Testis (tissue), 3 donors: ENCODE data around the gene TEX54. TPM values are rescaled to one million over a fixed set of nuclear protein-coding genes. Genes with fewer than 3 reads are reported as not detected.
A peak's percentile ranks its signal among the peaks of the same experiment; 100 is the strongest.

ENCODE experiments used
- DNase-seq: peaks from one replicate; pipeline ENCODE4 v3.0.0-alpha.2; 2019
- H3K27ac ChIP-seq, 2 donors: fragments of 200-600 bp; sonication (generic); one replicate each; pipeline ENCODE4 v1.5.1; 2019
- H3K27me3 ChIP-seq: fragments of 200-600 bp; sonication (generic); one replicate; pipeline ENCODE4 v1.5.1; 2019
- H3K36me3 ChIP-seq: fragments of 200-600 bp; sonication (generic); one replicate; pipeline ENCODE4 v1.5.1; 2017; ENCODE audit warnings: low read depth; ENCODE audit errors: missing control alignments
- H3K4me1 ChIP-seq: fragments of 200-600 bp; sonication (generic); one replicate; pipeline ENCODE4 v1.5.1; 2019
- H3K4me3 ChIP-seq, 2 donors: fragments of 200-600 bp; sonication (generic); one replicate each; pipeline ENCODE4 v1.5.1; 2017 to 2019
- H3K9me3 ChIP-seq: fragments of 200-600 bp; sonication (generic); one replicate; pipeline ENCODE4 v1.5.1; 2017
- POLR2A ChIP-seq: fragments of 450-650 bp; IDR thresholded peaks from one replicate; pipeline ENCODE4 v1.6.1; 2017; ENCODE audit warnings: antibody characterized with exemption, mild to moderate bottlenecking, moderate library complexity
- WGBS, 2 donors: methylation state at CpG; one replicate each; pipeline ENCODE4 v1.1.5; 2018; 5-methylcytosine and 5-hydroxymethylcytosine counted together
- intact Hi-C: fragments of 100-400 bp; cut with DNase I; formaldehyde crosslinking; loops from one replicate; pipeline ENCODE4 v1.15.1; 2023; ENCODE audit warnings: low total_unique reads
- polyA plus RNA-seq: library from polyadenylated mRNA; stranded (reverse); fragments of 350-450 nt; fragmentation: Illumina TruSeq; extraction: RNeasy Lipid Tissue Mini Kit (QIAGEN cat#74804); gene quantifications from one replicate; pipeline ENCODE4 v1.2.3, GENCODE V29; 2014; ENCODE audit warnings: low read depth, low replicate concordance; ENCODE audit not compliant: insufficient read depth
- total RNA-seq, 2 donors: library from RNA; depleted of rRNA; stranded (reverse); fragments of >200 nt; gene quantifications; one replicate each; pipeline ENCODE4 v1.2.3, GENCODE V29; 2016
- TF ChIP-seq, protein P1 (sequence below), 3 experiments: fragments of 450-650 bp in 2 of 3; fragments of 200-600 bp in 1 of 3; sonication (generic) in 1 of 3; IDR thresholded peaks; one replicate each; pipeline ENCODE4 v1.5.1; 2016 to 2019; ENCODE audit warnings: antibody characterized with exemption in 3 of 3, mild to moderate bottlenecking in 2 of 3, moderate library complexity in 1 of 3

TEX54 gene
- total and polyA plus RNA-seq, 3 donors from 2014 or later, result 18.4 to 40.7 (median 38.1) TPM

DNA sequence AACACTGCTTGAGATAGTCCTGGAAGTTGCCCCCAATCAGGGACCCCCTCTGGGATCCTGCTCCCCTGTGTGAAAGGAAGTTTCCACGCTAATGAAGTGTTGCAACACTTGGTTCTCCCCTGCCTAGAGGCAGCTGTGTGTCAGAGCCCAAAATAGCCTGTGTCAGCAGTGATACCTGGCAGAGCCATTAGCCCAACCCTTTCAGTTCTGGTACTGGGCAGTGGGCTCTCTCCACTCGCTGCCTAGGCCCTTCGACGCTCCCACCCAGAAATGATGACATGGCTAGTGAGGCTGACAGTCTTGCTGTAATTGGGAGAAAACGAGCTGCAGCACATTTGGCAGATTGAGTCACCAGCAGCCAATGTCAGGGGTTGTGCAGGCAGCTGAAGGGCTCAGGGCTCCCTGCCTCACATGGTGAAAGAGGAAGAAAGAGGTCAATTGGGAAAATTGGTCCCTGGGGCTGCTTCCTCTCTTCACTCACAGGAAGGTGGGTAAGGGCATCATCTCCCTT, 26.0 kb downstream of the TEX54 start:
- H3K27me3 ChIP-seq, result no peaks in the 10 kb centered on the region
- no peaks in the 10 kb centered on the region for H3K9me3 ChIP-seq
- DNase-seq, result no peak
- H3K27ac ChIP-seq, result no peak overlapping the region
- 69 to 76% methylated on average over 5 of the region's 5 CpGs for WGBS, 2 donors
- TF ChIP-seq, protein P1, sequence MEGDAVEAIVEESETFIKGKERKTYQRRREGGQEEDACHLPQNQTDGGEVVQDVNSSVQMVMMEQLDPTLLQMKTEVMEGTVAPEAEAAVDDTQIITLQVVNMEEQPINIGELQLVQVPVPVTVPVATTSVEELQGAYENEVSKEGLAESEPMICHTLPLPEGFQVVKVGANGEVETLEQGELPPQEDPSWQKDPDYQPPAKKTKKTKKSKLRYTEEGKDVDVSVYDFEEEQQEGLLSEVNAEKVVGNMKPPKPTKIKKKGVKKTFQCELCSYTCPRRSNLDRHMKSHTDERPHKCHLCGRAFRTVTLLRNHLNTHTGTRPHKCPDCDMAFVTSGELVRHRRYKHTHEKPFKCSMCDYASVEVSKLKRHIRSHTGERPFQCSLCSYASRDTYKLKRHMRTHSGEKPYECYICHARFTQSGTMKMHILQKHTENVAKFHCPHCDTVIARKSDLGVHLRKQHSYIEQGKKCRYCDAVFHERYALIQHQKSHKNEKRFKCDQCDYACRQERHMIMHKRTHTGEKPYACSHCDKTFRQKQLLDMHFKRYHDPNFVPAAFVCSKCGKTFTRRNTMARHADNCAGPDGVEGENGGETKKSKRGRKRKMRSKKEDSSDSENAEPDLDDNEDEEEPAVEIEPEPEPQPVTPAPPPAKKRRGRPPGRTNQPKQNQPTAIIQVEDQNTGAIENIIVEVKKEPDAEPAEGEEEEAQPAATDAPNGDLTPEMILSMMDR (IDR thresholded peaks at IDR 0.05), result no peak
- TF ChIP-seq POLR2A, result no peak
- intact Hi-C loops, result no loop called here
- no peak overlapping the region for H3K4me3 ChIP-seq
- H3K36me3 ChIP-seq, result no peaks in the 10 kb centered on the region
- peaks cover 10% of the 10 kb centered on the region for H3K4me1 ChIP-seq

DNA sequence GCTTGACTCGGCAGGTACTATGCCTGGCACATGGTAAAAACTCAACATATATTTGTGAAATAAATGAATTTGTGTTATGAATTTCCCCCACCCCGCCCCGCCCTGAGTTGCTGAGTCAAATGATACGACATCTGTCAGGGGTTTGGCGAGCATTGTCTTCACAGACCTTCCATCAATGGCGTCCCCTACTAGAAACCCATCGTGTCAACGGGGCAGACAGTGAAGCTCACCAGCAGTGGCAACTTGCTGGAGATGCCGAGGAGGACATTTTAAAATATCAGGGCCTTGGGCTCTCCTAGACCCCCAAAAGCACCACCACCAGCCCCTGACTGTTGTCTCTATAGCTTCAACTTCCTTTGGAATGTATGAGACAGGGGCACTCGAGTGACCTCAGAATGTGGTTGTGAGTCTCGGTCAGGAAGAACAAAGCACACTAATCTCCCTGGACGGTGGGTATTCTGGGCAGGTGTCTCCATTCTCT, 26.6 kb downstream of the TEX54 start:
- intact Hi-C loops, result no loop called here
- TF ChIP-seq, protein P1 (IDR thresholded peaks at IDR 0.05), result no peak
- no peak for TF ChIP-seq POLR2A
- Histone ChIP-seq H3K27me3 (no peaks in the 10 kb centered on the region), H3K4me1 (peaks cover 10% of the 10 kb centered on the region), H3K27ac (peak overlapping the region; percentile 80 to 92), H3K36me3 (no peaks in the 10 kb centered on the region), H3K9me3 (no peaks in the 10 kb centered on the region), H3K4me3 (peak overlapping the region; percentile 75 to 95)
- DNase-seq, result no peak
- WGBS, 2 donors, result 27 to 33% methylated on average over 12 of the region's 12 CpGs

DNA sequence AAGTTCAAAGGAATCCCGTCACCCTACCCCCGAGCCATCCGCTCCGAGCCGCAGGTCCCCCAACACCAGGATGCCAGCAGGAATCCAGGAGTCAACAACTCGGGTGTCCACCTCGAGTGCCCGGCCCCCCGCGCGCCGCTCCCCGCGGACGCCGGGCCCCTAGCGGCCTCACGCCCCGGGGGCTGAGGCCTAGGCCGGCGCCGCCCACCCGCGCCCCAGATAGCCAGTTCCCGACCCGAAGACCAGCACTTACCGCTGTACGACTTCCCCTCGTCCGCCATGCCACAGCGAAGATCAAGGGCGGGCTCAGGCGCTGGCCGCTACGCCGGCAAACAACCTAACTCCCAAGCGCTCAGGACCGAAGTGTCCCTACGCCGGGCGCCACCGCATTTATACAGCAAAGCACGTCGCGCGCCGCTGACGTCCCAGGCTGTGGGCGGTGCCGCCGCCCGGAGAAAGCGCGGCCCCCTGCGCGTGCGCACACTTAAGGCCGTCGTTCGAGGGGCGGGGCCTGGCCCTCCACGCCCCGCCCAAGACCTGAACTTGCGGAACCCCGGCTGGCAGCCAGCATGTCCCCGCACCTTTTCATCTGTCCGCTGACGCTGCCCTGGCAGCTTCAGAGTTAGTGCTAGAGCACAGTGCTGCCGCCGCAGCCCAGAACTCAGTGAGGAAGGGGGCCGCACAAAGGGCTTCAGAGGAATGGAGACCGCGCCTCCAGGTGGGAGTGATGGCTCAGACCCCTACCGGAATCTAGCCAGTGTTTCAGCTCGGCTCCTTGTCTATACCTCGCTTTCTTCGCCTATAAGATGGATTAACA, 27.4 kb downstream of the TEX54 start, which contains the start of gene NXF1:
Gene NXF1, minus strand, starts transcription at position 365 of the 817 bp plus-strand sequence. Its CDS starts 84 bp downstream, at position 281.
- WGBS, 2 donors, result 0% methylated on average over 9 to 52 of the region's 77 CpGs
- H3K27me3 ChIP-seq, result no peaks in the 10 kb centered on the region
- H3K4me1 ChIP-seq, result peaks cover 10% of the 10 kb centered on the region
- no peaks in the 10 kb centered on the region for H3K9me3 ChIP-seq
- peak within 1 kb of the TSS; percentile 80 to 92 for H3K27ac ChIP-seq
- intact Hi-C loops, result no loop called here
- H3K4me3 ChIP-seq, result peak within 1 kb of the TSS; percentile 75 to 95
- DNase-seq, result peak; percentile 96
- H3K36me3 ChIP-seq, result no peaks in the 10 kb centered on the region
- peak; percentile 97 for TF ChIP-seq POLR2A
- TF ChIP-seq, protein P1 (IDR thresholded peaks at IDR 0.05), result peak in 1 of 3 experiments; percentile 8

DNA sequence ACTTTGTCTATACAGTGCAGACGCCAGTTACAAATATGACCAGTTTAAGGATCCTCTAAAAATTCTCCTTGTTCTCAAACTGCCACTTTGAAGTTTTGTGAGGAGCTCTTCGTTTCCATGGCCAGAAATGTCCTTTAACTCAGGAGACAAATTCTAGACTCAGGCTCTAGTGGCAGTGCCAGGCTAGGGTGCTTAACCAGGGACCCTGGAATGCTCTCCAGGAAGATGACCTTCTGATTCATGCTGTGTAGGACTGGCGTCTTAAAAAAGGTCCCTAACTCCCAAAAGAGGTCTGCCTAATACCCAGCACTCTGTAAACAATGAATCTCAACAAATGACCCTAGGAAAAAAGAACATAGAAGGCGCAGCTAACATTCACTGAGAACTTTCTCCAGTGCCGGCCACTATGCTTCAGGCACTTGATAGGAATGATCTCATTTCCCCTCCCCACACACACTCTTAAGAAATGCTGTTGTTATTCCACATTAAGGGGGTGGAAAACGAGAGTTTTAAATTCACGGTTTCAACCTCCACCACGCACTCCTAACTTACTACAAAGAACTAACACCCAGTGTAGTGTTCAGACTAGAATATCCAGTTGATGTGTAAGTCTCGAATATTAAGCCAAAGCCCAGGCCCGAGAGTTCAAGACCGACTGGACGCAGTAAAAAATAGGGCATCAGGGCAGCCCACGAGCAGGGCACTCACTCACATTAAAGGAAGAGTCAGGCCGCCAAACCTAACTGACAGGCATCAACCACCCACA, 28.1 kb downstream of the TEX54 start:
- H3K36me3 ChIP-seq, result no peaks in the 10 kb centered on the region
- peaks cover 10% of the 10 kb centered on the region for H3K4me1 ChIP-seq
- WGBS, 2 donors, result 1 to 4% methylated on average over 14 of the region's 14 CpGs
- H3K27me3 ChIP-seq, result no peaks in the 10 kb centered on the region
- TF ChIP-seq, protein P1 (IDR thresholded peaks at IDR 0.05), result no peak
- no peak for TF ChIP-seq POLR2A
- H3K4me3 ChIP-seq, result peak overlapping the region; percentile 75 to 95
- peak; percentile 28 for DNase-seq
- H3K27ac ChIP-seq, result peak overlapping the region; percentile 80 to 92
- intact Hi-C loops, result no loop called here
- H3K9me3 ChIP-seq, result no peaks in the 10 kb centered on the region
